NCI-H345 treated with DMSO at 0.1 percent for 48 hours (cell line): Measurements from ENCODE around the gene SUN5.
"Not testable (repeated sequence)": the region's sequence is repeated elsewhere in the genome, so short reads cannot be mapped to it uniquely, and the experiment has no call there.

Experiments
- DNase-seq: peaks from one replicate; lab custom pipeline; 2025; ENCODE audit not compliant: unreplicated experiment; lab: John Stamatoyannopoulos, UW

The SUN5 gene

DNA sequence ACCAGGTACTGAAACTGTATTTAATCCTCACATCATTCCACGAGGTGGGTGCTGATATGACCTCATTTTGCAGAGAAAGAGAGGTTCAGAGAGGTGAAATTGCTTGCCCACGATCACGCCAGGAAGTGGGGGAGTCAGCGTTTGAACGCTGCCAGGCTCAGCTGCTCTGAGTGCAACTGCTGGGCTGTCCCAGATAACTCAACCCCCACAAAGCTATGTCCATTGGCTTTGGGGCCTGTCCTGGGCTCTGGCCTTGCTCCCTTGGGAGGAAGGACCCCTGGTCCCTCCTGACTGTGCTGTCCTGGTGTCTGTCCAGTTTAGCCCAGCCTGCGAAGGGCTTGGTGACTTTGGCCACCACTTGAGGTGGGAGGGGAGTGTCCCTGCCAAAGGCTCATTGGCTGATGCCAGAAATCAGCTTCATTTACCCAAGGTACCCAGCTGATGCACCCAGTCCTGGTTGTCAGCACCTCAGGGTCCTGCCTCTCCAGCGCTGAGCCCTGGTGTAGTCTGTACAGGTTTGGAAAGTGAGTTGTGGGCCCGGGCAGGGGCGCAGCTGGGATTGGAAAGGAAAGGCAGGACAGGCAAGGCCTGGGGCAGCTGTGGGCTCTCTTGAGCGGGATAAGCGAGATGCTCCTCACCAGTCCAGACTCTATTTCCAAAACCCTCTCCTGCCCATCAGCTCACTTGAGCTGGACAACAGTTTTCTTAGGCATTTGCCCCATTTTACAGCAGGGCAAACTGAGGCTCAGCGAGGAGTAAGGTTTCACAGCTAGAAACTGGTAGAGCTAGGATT lies 38.5 kb downstream of the SUN5 start:
- DNase-seq: no peak

DNA sequence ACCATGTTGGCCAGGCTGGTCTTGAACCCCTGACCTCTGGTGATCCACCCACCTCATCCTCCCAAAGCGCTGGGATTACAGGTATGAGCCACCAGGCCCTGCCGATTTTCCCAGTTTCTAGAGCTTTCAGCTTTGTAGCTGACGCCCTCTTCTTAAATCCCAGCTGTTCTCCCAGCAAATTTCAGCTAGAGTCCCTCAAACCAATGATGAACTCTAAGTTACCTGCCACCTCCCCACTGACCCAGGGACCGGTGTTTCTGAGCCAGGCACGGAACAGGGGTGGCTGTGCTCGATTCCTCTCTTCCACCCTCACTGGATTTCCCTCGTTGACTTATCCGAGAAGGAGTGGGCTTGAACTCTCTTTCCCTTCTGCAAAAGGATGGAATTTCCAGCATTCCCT lies 39.1 kb downstream of the SUN5 start:
- no peak for DNase-seq

DNA sequence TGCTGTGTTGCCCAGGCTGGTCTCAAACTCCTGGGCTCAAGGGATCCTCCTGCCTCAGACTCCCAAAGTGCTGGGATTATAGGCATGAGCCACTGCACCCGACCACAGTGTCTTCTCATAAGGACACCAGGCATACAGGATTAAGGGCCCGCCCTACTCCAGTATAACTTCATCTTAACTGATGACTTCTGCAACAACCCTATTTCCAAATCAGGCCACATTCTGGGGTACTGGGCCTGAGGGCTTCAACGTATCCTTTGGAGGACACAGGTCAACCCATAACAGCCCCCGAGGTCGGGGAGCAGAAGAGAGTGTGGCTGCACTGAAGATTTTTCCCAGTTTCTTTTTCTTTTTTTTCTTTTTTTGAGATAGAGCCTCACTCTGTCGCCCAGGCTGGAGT lies 39.7 kb downstream of the SUN5 start:
- DNase-seq: no peak

DNA sequence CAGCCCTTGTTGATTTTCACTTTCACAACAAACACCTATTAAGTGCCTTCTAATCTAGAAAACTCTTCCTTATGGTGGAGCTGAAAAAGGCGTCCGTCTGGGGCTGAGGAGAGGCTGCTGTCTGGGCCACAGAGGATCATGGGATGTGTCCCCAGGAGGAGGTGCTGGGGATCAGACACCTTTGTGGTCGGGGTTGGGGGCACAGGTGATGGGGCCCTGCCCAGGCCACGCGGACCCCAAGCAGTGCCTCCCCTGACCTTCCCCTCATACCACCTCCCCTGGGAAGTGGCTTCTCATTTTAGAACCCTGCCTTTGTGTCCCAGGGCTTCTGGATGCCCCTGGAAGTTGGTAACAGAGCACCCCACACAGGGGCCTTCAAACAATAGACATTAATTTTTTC lies 41.1 kb downstream of the SUN5 start:
- no peak for DNase-seq

DNA sequence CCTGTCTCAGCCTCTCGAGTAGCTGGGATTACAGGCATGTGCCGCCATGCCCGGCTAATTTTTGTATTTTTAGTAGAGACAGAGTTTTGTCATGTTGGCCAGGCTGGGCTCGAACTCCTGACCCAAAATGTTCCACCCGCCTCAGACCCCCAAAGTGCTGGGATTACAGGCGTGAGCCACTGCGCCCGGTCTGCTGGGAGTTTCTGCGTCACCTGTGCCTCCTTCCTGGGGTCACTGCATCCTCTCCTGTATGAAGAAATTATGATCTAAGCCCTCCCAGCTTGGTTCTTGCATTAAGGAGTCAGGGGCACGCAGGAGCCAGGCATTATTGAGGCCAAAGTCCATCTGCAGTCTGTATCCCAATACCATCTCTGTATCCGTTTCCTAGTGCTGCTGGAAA lies 41.6 kb downstream of the SUN5 start:
- DNase-seq: not testable (repeated sequence)

DNA sequence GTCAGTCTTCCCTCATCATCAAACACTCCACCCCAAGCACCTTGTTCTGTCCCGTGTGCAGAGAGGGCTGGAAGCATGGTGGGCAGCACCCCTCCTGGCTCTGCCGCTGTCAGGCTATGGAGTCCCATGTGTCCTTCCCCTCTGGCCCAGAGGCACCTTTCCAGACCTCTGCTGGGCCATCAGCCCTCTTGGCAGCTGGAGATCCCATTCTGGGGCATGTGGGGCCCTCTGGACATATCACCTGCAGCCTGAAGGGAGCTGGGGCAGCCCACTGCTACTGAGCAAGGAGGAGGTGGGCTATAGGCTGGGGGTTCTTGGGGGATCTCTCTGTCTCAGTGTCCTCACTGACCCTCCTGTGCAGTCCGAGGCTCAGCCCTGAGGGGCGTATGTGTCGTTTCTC lies 42.2 kb downstream of the SUN5 start:
- no peak for DNase-seq

DNA sequence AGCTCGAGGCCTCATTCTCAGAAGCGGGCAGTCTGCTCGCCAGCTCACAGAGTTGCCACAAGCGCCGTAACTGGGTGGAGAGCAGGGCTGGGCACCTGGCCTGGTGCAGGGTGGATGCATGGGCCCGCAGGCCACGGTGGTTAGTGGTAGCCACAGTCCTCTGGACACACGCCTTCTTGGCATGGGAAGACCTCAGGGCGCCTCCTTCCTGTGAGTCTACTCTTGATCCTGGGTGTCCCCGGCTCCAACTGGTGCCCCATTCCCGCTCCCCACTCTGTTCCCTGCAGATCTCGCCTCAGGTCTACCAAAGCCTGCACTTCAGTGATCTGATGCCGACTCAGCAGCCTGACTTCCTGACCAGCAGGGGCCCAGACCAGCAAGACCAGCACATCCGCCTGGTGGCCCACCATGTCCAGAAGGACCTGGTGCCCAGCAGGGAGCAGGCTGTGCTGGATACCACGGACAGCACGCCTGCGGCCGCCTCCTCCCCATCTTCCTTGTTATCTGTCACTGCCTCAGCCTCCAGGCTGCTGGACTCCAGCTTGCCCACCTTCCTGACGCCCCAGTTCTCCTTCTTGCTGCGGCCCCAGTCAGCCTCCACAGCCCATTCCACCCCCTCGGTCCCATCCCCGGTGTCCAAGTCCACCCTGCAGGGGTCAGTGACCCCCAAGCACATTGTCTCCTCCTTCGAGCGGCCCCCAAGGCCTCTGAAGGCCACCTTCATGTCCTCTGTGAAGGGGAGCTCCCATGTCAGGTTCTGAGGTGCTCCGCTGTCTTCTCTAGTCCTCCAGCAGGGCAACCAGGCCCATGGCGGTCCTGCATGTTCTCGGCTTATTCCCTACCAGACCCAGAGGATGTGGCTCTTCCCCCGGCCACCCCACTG lies 43.1 kb downstream of the SUN5 start:
- no peak for DNase-seq

DNA sequence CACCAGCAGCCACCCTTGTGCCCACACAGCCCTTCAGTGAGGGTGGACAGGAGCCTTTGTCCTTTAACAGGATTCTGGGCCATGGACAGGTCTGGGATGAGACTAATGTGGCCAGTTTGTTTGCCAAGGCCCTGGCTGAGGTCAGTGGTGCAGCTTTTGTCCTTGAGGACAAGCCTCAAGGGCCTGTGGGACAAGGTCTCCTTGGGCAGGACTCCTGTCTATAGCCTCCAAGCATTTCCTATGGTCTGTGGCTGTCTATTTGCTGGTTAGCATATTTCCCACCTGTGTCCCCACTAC lies 44.1 kb downstream of the SUN5 start:
- no peak for DNase-seq

DNA sequence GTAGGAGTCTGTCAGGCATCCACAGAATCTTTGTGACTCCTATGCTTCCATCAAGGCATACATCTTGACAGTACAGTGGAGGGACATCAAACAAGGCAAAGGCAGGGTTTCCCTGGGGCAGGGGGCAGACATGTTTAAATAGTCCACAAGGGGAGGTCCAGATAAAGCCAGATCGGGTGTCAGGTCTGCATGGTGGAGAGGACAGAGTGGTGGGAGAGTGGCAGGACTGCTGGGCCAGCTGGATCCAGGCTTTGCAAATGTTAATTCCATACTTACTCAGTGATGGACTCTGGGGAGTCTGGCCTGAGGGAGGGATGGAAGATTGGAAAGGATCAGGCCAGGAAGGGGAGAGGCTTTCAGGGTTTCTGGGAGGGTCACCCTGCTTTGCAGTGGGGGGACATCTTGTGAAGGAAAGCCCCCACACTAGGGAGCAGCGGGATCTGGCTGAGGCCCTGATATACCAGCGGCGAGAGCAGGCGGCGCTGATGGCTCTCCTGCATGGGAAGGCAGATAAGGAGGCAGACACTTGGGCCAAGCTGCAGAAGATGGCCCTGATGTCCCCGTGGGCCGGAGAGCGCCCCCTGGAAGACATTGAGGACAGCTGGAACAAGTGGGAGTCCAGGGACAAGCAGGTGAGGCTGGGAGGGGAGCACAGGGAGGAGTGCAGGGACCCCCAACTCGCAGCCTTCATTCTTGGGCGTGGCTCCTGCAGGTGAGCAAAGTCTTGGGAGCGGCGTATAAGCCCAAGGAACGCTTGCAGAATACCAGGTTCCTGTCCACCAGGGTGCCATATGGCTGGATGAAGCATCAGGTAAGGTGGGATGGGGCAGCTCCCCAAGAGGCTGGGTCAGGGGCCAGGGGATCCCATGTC lies 44.6 kb downstream of the SUN5 start:
- DNase-seq: no peak

DNA sequence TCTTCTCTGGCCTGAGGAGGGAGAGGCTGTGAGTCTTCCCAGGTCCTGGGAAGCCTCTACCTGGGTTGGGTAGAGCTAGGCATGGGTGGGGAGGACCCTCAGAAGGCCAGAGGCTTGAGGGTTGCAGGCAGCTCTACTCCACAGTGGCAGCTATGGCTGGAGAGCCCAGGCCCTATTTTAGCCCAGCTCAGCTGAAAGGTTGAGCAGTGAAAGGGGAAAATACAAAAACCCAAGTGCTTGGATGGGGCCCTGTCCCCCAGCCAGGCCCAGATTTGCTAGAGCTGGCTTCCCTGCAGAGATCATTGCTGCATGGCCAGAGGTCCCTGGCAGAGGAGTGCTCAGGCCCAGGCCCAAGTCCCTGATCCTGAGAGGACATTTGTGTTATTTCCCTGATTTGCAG lies 45.7 kb downstream of the SUN5 start:
- no peak for DNase-seq

DNA sequence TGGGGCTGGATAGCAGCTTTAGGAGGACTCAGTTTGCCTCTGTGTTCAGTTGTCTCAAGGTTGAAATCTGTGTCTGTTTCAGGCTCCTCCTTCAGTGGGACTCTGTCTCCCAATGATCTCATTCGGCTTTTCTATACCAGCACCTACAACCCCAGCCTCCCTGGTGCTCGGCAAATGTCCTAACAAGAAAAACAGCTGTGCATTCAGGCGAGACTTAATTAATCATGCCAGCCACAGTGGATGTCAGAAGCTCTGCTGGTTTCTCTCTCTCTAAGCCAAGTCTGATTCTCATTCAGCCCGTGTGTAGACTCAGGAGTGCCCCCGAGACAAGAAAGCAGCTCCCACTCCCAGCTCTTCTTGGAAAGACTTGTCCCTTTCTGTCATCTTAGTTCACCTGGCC lies 46.8 kb downstream of the SUN5 start:
- no peak for DNase-seq

DNA sequence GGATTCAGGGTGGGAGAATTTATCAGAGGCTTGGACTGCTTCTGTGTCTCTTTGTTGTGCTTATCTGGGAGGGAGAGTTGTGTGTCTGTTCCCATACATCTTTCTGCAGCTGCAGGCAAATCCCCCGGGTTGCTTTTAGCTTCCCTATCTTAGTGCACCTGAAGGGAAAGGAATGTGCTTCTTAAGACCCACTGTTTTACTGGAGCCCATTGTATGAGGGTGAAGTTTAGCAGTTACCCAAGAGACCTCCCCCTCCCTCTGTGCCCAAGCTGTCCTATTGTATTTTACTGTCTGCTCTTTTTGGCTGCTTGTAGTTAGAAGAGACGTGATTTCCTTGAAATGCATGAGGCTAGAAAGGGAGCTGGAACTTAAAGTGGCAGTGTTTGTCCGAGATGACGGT lies 53.7 kb downstream of the SUN5 start:
- DNase-seq: not testable (repeated sequence)

DNA sequence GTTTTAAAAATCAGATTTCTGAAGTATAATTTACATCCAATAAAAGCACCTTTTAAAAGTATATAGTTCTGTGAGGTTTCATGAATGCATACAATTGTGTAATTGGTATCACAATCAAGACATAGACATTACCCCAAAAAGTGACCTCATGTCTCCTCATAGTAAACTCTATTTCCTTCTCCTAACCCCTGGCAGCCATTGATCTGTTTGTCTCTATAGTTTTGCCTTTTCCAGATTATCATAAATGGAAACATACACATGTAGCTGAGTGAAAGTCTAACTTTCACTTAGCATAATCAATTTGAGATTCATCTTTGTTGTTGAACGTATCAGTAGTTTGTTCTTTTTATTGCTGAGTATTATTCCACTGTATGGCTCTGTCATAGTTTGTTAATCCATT lies 57.6 kb downstream of the SUN5 start:
- no peak for DNase-seq

DNA sequence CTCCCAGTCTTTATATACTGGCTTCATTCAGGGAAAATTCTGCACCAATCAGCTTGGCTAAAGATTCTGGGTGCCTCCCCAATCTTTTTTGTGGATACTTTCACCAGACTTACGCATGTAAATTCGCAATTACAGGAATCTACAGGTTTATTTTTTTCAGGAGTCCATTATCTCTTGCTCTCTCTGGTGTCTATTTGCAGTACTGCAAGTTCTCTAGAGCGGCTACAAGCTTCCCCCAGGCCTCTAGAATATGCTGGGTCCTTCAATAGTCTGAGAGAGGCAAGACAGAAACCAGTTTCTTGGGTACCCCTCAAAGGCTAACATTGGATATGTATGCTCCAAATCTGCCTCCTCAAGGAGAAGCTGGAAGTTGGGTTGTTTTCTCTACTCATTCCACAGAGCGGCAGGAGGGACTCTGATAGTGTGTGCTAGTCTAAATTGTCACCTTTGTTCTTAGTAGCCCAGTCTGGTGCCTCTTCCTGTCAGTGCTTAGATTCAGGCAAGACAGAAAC lies 58.5 kb downstream of the SUN5 start:
- DNase-seq: no peak

DNA sequence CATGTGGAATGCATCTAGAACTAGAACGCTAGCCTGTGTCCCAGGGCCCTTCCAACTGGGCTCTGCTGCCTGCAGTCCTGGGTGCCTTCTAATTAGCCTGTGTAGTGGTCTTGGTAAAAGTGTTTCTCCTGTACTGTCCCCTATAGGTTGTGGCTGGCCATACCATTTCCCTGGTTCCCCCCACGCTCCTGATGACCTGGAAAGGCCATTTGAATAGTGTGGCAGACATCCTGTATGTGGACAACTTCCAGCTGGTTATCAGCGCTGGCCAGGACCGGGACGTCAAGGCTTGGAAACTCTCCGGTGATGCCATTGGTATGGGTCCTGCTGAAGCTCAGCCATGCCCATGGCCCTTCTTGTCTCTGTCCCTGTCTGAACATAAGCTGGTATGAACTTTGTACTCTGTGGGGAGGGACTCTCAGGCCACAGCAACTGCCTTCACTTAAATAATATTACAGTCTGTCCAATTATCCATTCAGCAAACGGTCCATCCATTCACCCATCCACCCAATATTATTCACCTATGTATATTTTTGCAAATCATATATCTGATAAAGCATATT lies 60.7 kb downstream of the SUN5 start:
- no peak for DNase-seq

DNA sequence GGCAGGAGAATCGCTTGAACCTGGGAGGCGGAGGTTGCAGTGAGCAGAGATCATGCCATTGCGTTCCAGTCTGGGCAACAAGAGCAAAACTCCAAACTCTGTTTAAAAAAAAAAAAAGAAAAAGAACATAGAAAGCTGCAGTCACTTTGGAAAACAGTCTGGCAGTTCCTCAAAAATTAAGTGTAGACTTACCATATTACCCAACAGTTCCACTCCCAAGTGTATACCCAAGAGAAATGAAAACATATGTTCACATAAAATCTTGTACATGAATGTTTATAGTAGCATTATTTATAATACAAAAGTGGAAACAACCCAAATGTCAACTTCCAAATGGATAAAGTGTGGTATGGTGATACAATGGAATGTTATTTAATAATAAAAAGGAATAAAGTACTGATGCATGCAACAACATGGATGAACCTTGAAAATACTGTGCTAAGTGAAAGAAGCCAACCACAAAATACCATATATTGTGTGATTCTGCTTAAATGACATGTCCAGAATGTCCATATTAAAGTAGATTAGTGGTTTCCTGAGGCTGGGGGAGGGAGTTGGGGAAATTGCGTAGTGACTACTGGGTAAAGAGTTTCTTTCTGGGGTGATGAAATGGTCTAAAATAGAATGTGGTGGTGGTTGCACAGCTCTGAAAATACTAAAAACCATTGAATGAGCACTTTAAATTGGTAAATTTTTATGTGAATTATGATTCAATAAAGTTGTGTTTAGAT lies 62.9 kb downstream of the SUN5 start:
- no peak for DNase-seq

DNA sequence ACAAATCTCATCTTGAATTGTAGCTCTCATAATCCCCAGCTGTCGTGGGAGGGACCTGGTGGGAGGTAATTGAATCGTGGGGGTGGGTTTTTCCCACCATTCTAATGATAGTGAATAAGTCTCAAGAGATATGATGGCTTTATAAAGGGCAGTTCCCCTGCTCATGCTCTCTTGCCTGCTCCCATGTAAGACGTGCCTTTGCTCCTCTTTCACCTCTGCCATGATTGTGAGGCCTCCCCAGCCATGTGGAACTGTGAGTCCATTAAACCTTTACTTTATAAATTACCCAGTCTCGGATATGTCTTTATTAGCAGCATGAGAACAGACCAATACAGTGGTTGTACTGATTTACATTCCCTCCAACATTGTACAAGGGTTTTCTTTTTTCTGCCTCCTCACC lies 69.7 kb downstream of the SUN5 start:
- DNase-seq: no peak
